ENCODE results near the gene UNC45A. TPM values are rescaled to one million over a fixed set of nuclear protein-coding genes. Genes with fewer than 3 reads are reported as not detected.
"Not testable (repeated sequence)": the region's sequence is repeated elsewhere in the genome, so short reads cannot be mapped to it uniquely, and the experiment has no call there.

The UNC45A gene
- total RNA-seq, 3 donors from 2014 or later (not counting 1 experiment from before 2014, with no cell fraction given) = 39.0 to 58.1 (median 51.5) TPM

DNA sequence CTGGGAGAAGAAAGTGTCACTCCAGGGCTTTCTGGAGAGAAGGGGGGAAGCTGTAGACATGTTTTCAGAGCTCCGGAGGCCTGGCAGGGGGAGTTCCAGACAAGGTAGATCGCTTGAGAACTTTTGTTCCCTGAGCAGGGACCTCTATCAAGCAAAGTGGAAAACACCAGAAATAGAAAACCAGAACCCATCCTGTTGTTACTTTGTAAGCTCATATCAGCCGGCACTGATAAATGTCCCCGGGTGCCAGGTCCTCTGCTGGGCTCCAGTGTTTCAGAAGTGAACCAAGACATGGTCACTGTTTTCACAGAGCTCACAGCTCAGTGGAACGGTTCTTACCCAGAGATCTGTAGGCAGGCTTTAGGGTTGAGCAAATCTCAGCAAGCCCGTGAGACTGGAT, 16.2 kb upstream of the UNC45A start:
- H3K36me3 Mint-ChIP-seq = peaks cover 15% of the 10 kb centered on the region
- H3K4me3 ChIP-seq (ENCODE audit: low read length) = no peak overlapping the region
- H3K4me1 ChIP-seq (ENCODE audit: control insufficient read depth, insufficient read depth, low read length) = peaks cover 11% of the 10 kb centered on the region
- no peak overlapping the region for H3K27ac Mint-ChIP-seq
- no peaks in the 10 kb centered on the region for H3K9me3 ChIP-seq (ENCODE audit: control insufficient read depth, insufficient read depth, low read length)
- TF ChIP-seq, protein P1, sequence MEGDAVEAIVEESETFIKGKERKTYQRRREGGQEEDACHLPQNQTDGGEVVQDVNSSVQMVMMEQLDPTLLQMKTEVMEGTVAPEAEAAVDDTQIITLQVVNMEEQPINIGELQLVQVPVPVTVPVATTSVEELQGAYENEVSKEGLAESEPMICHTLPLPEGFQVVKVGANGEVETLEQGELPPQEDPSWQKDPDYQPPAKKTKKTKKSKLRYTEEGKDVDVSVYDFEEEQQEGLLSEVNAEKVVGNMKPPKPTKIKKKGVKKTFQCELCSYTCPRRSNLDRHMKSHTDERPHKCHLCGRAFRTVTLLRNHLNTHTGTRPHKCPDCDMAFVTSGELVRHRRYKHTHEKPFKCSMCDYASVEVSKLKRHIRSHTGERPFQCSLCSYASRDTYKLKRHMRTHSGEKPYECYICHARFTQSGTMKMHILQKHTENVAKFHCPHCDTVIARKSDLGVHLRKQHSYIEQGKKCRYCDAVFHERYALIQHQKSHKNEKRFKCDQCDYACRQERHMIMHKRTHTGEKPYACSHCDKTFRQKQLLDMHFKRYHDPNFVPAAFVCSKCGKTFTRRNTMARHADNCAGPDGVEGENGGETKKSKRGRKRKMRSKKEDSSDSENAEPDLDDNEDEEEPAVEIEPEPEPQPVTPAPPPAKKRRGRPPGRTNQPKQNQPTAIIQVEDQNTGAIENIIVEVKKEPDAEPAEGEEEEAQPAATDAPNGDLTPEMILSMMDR (IDR thresholded peaks at IDR 0.05) = no peak
- no peak overlapping the region for H3K27ac ChIP-seq (ENCODE audit: low read length)
- ATAC-seq (no peak), DNase-seq (no peak)
- WGBS (ENCODE audit: insufficient coverage) = 95% methylated on average over 6 of the region's 6 CpGs
- peaks cover 0 to 5% of the 10 kb centered on the region in 2 donors for H3K4me1 Mint-ChIP-seq
- intact Hi-C loops (cut with micrococcal nuclease) = no loop called here
- H3K27me3 Mint-ChIP-seq (ENCODE audit: low read depth in 2 of 2) = no peaks in the 10 kb centered on the region
- no peaks in the 10 kb centered on the region for H3K27me3 ChIP-seq (ENCODE audit: control insufficient read depth, insufficient read depth, low read length)
- H3K4me3 Mint-ChIP-seq = no peak overlapping the region
- peaks cover 70% of the 10 kb centered on the region for H3K36me3 ChIP-seq (ENCODE audit: control insufficient read depth, insufficient read depth, low read length)
- H3K9me3 Mint-ChIP-seq = no peaks in the 10 kb centered on the region

DNA sequence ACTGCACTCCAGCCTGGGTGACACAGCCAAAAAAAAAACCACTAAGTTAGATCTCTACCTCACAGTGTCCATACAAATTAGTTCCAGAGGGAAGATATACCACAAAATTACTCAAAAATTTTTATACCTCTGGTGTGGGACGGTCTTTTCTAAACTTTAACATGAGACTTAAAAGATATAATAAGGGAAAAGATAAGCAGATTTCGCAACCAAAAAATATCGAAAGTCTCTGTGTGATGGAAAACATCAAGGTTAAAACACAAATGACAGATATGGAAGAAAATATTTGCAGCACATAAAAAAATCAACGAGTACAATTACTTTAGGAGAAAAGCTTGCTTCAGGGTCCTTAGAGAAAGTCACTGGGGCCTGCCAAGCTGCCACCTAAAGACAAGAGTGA, 13.2 kb upstream of the UNC45A start:
- Histone ChIP-seq H3K4me3 (ENCODE audit: low read length) (no peak overlapping the region), H3K36me3 (ENCODE audit: control insufficient read depth, insufficient read depth, low read length) (peaks cover 40% of the 10 kb centered on the region), H3K9me3 (ENCODE audit: control insufficient read depth, insufficient read depth, low read length) (no peaks in the 10 kb centered on the region), H3K27ac (ENCODE audit: low read length) (no peak overlapping the region), H3K4me1 (ENCODE audit: control insufficient read depth, insufficient read depth, low read length) (no peaks in the 10 kb centered on the region), H3K27me3 (ENCODE audit: control insufficient read depth, insufficient read depth, low read length) (no peaks in the 10 kb centered on the region)
- Mint-ChIP-seq H3K27me3 (ENCODE audit: low read depth in 2 of 2) (no peaks in the 10 kb centered on the region), H3K4me3 (no peak overlapping the region), H3K36me3 (peaks cover 15% of the 10 kb centered on the region), H3K4me1 (peaks cover 0 to 5% of the 10 kb centered on the region in 2 donors), H3K9me3 (no peaks in the 10 kb centered on the region), H3K27ac (no peak overlapping the region)
- no peak for DNase-seq
- no peak for ATAC-seq
- intact Hi-C loops (cut with micrococcal nuclease) = no loop called here
- WGBS (ENCODE audit: insufficient coverage) = 95% methylated on average over 3 of the region's 4 CpGs
- TF ChIP-seq, protein P1 (IDR thresholded peaks at IDR 0.05) = no peak

DNA sequence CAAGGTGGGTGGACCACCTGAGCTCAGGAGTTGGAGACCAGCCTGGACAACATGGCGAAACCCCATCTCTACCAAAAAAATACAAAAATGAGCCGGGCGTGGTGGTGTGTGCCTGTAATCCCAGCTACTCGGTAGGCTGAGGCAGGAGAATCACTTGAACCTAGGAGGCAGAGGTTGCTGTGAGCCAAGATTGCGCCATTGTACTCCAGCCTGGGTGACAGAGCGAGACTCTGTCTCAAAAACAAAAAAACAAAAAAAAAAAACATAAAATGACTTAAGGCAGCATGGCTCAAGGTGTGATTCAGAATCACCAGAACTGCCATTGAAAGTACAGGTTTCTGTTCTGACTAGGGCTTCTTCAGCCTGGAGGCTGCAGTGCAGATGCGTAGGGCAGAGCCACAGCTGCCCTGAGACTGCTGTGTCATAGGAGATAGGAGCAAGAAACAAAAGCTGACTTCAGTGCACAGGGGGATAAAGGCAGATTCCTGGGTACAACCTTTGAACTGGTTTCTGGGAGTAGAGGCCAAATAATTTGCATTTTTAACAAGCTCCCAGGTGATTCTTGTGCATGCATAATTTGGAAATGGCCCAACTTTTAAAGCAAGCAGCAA, 12.3 kb upstream of the UNC45A start:
- H3K4me1 ChIP-seq (ENCODE audit: control insufficient read depth, insufficient read depth, low read length); intact Hi-C loops (cut with micrococcal nuclease); H3K4me3 ChIP-seq (ENCODE audit: low read length); H3K27me3 ChIP-seq (ENCODE audit: control insufficient read depth, insufficient read depth, low read length); ATAC-seq; H3K4me1 Mint-ChIP-seq; DNase-seq; H3K9me3 ChIP-seq (ENCODE audit: control insufficient read depth, insufficient read depth, low read length); H3K27ac ChIP-seq (ENCODE audit: low read length); H3K4me3 Mint-ChIP-seq; H3K9me3 Mint-ChIP-seq; H3K27ac Mint-ChIP-seq; H3K27me3 Mint-ChIP-seq (ENCODE audit: low read depth in 2 of 2): not testable (repeated sequence)
- H3K36me3 Mint-ChIP-seq = peaks cover 15% of the 10 kb centered on the region
- 96% methylated on average over 7 of the region's 7 CpGs for WGBS (ENCODE audit: insufficient coverage)
- peaks cover 33% of the 10 kb centered on the region for H3K36me3 ChIP-seq (ENCODE audit: control insufficient read depth, insufficient read depth, low read length)

DNA sequence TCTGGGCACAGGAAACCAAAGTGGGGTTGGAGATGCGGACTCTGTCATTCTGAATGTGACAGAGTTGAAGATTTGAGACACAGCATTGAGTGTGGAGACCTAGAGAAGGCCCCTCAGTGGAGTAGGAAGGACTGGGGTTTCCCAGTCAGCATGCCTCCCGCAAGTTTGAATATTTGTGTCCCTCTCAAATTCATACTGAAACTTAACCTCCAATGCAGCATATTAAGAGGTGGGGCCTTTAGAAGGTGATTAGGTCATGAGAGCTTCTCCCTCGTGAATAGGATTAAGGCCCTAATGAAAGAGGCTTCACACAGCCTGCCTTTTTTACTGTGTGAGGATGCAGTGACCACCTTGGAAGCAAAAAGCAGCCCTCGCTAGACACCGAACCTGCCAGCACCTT, 10.7 kb upstream of the UNC45A start:
- ATAC-seq = no peak
- TF ChIP-seq, protein P1 (IDR thresholded peaks at IDR 0.05) = no peak

DNA sequence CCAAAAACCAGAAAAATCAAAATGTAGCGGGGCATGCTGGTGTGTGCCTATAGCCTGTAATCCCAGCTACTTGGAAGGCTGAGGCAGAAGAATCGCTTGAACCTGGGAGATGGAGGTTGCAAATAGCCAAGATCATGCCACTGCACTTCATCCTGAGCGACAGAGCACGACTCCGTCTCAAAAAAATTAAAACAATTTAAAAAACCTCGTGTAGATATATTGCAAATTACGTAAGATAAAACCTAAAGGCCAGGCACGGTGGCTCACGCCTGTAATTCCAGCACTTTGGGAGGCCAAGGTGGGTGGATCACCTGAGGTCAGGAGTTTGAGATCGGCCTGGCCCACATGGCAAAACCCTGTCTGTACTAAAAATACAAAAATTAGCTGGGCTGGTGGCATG, 8.3 kb upstream of the UNC45A start:
- H3K4me1 ChIP-seq (ENCODE audit: control insufficient read depth, insufficient read depth, low read length) = peaks cover 21% of the 10 kb centered on the region
- 97% methylated on average over 10 of the region's 10 CpGs for WGBS (ENCODE audit: insufficient coverage)
- H3K36me3 Mint-ChIP-seq; H3K9me3 Mint-ChIP-seq; H3K36me3 ChIP-seq (ENCODE audit: control insufficient read depth, insufficient read depth, low read length); H3K27ac ChIP-seq (ENCODE audit: low read length); H3K9me3 ChIP-seq (ENCODE audit: control insufficient read depth, insufficient read depth, low read length); H3K4me3 ChIP-seq (ENCODE audit: low read length); intact Hi-C loops (cut with micrococcal nuclease); H3K27ac Mint-ChIP-seq; H3K4me3 Mint-ChIP-seq; H3K27me3 Mint-ChIP-seq (ENCODE audit: low read depth in 2 of 2); H3K27me3 ChIP-seq (ENCODE audit: control insufficient read depth, insufficient read depth, low read length); DNase-seq; ATAC-seq: not testable (repeated sequence)
- H3K4me1 Mint-ChIP-seq = peaks cover 24% of the 10 kb centered on the region in 2 donors

More for the DNA sequence above, 10.7 kb upstream of the UNC45A start:
- Mint-ChIP-seq H3K27ac (no peak overlapping the region), H3K27me3 (ENCODE audit: low read depth in 2 of 2) (no peaks in the 10 kb centered on the region), H3K4me3 (no peak overlapping the region), H3K4me1 (peaks cover under 1 to 1% of the 10 kb centered on the region in 2 donors), H3K36me3 (peaks cover 15% of the 10 kb centered on the region), H3K9me3 (no peaks in the 10 kb centered on the region)
- Histone ChIP-seq H3K27me3 (ENCODE audit: control insufficient read depth, insufficient read depth, low read length) (no peaks in the 10 kb centered on the region), H3K4me3 (ENCODE audit: low read length) (no peak overlapping the region), H3K27ac (ENCODE audit: low read length) (no peak overlapping the region), H3K36me3 (ENCODE audit: control insufficient read depth, insufficient read depth, low read length) (peaks cover 21% of the 10 kb centered on the region), H3K4me1 (ENCODE audit: control insufficient read depth, insufficient read depth, low read length) (peaks cover 4% of the 10 kb centered on the region), H3K9me3 (ENCODE audit: control insufficient read depth, insufficient read depth, low read length) (no peaks in the 10 kb centered on the region)
- intact Hi-C loops (cut with micrococcal nuclease) = no loop called here
- no peak for DNase-seq
- WGBS (ENCODE audit: insufficient coverage) = 71% methylated on average over 4 of the region's 5 CpGs

DNA sequence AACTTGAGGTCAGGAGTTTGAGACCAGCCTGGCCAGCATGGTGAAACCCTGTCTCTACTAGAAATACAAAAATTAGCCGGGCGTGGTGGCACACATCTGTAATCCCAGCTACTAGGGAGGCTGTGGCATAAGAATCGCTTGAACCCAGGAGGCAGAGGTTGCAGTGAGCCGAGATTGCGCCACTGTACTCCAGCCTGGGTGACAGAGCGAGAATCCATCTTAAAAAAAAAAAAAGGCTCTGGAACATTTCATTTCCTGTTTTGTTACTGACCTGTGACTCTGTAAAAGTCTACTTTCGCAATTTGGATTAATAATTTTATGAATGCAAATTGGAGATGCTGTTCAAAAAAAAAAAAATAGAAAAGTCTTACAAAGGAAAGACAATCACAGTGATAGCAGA, 7.0 kb upstream of the UNC45A start:
- H3K27me3 ChIP-seq (ENCODE audit: control insufficient read depth, insufficient read depth, low read length); H3K9me3 Mint-ChIP-seq; H3K36me3 Mint-ChIP-seq; H3K36me3 ChIP-seq (ENCODE audit: control insufficient read depth, insufficient read depth, low read length); H3K27ac ChIP-seq (ENCODE audit: low read length); DNase-seq; ATAC-seq; H3K27me3 Mint-ChIP-seq (ENCODE audit: low read depth in 2 of 2); H3K4me3 ChIP-seq (ENCODE audit: low read length); intact Hi-C loops (cut with micrococcal nuclease); H3K9me3 ChIP-seq (ENCODE audit: control insufficient read depth, insufficient read depth, low read length): not testable (repeated sequence)
- H3K4me3 Mint-ChIP-seq = peak overlapping the region; percentile 67
- 93% methylated on average over 7 of the region's 7 CpGs for WGBS (ENCODE audit: insufficient coverage)
- H3K4me1 ChIP-seq (ENCODE audit: control insufficient read depth, insufficient read depth, low read length) = peaks cover 30% of the 10 kb centered on the region
- peaks cover 30 to 31% of the 10 kb centered on the region in 2 donors for H3K4me1 Mint-ChIP-seq
- peak overlapping the region; percentile 76 to 97 for H3K27ac Mint-ChIP-seq
